Caco-2 (cell line): Measurements from ENCODE around the gene SYPL2. TPM values are rescaled to one million over a fixed set of nuclear protein-coding genes. Genes with fewer than 3 reads are reported as not detected.

Experiments used
- BruUV-seq: library from RNA; stranded (reverse); fragments of 400-500 nt; replicated peaks from 2 replicates; lab custom pipeline; 2021; lab: Mats Ljungman, UMichigan
- CTCF ChIA-PET: fragments of 300-600 bp; sonication (Branson Sonifier 250); formaldehyde crosslinking; loops from one replicate; lab custom pipeline; 2022; ENCODE audit warnings: antibody characterized with exemption; lab: Charles Lee
- POLR2A ChIA-PET: fragments of 300-600 bp; sonication (Branson Sonifier 250); formaldehyde crosslinking; loops from one replicate; lab custom pipeline; 2022; ENCODE audit warnings: antibody characterized with exemption; lab: Charles Lee
- DNase-seq, 2 experiments: peaks; one replicate each; pipeline versions ENCODE4 v3.0.0 to v3.0.0-alpha.2; 2020 to 2022
- H3K27me3 ChIP-seq: replicated peaks from 2 replicates; pipeline ENCODE4 v1.6.0; 2011; ENCODE audit warnings: low read length; ENCODE audit not compliant: control insufficient read depth, insufficient read depth
- H3K36me3 ChIP-seq: 2 replicates; pipeline ENCODE4 v1.5.1; 2011; ENCODE audit warnings: low read length; ENCODE audit not compliant: control insufficient read depth, insufficient read depth
- H3K4me1 ChIP-seq: fragments of 250-450 bp; sonication (Bioruptor Pico); 2 replicates; pipeline ENCODE4 v1.5.1; 2020; ENCODE audit warnings: mild to moderate bottlenecking
- H3K4me3 ChIP-seq: 2 replicates; pipeline ENCODE4 v1.5.1; 2011; ENCODE audit warnings: low read depth, mild to moderate bottlenecking, control low read depth, low read length
- H3K9me3 ChIP-seq: fragments of 250-450 bp; sonication (Bioruptor Pico); 2 replicates; pipeline ENCODE4 v1.5.1; 2020; ENCODE audit warnings: mild to moderate bottlenecking, moderate library complexity
- H3K27ac Mint-ChIP-seq: one replicate; pipeline ENCODE4 v1.8.0; 2022; ENCODE audit warnings: mixed read lengths; ENCODE audit not compliant: unreplicated experiment
- H3K27me3 Mint-ChIP-seq: one replicate; pipeline ENCODE4 v1.8.0; 2022; ENCODE audit warnings: mixed read lengths; ENCODE audit not compliant: insufficient read depth, unreplicated experiment
- H3K36me3 Mint-ChIP-seq: one replicate; pipeline ENCODE4 v1.8.0; 2022; ENCODE audit warnings: mild to moderate bottlenecking, mixed read lengths; ENCODE audit not compliant: insufficient read depth, unreplicated experiment
- H3K4me1 Mint-ChIP-seq: one replicate; pipeline ENCODE4 v1.8.0; 2022; ENCODE audit warnings: low read depth, mixed read lengths; ENCODE audit not compliant: unreplicated experiment
- H3K4me3 Mint-ChIP-seq: one replicate; pipeline ENCODE4 v1.8.0; 2022; ENCODE audit warnings: mild to moderate bottlenecking, moderate library complexity, mixed read lengths; ENCODE audit not compliant: unreplicated experiment
- H3K9me3 Mint-ChIP-seq: one replicate; pipeline ENCODE4 v1.8.0; 2022; ENCODE audit warnings: mixed read lengths; ENCODE audit not compliant: unreplicated experiment
- intact Hi-C: fragments of 100-400 bp; cut with micrococcal nuclease; formaldehyde crosslinking; loops from one replicate; pipeline ENCODE4 v1.10.0; 2022; ENCODE audit not compliant: unreplicated experiment
- total RNA-seq: library from RNA; stranded (reverse); gene quantifications from 2 replicates; pipeline ENCODE4 v1.2.3, GENCODE V29; 2022
- TF ChIP-seq, protein P1 (sequence below), 2 experiments: fragments of 200-600 bp in 1 of 2; IDR thresholded peaks; 1 replicate in 1 of 2; 2 replicates in 1 of 2; pipeline versions ENCODE4 v1.5.1 to v1.8.0; 2011 to 2022; ENCODE audit warnings: antibody characterized with exemption in 1 of 2, control low read depth in 1 of 2, inconsistent platforms in 1 of 2, low read depth in 1 of 2, low read length in 1 of 2, mild to moderate bottlenecking in 1 of 2, moderate library complexity in 1 of 2; ENCODE audit not compliant: insufficient read depth in 1 of 2, severe bottlenecking in 1 of 2, unreplicated experiment in 1 of 2

The SYPL2 gene
- total RNA-seq, 1 experiment from 2014 or later: 0.45 TPM

DNA sequence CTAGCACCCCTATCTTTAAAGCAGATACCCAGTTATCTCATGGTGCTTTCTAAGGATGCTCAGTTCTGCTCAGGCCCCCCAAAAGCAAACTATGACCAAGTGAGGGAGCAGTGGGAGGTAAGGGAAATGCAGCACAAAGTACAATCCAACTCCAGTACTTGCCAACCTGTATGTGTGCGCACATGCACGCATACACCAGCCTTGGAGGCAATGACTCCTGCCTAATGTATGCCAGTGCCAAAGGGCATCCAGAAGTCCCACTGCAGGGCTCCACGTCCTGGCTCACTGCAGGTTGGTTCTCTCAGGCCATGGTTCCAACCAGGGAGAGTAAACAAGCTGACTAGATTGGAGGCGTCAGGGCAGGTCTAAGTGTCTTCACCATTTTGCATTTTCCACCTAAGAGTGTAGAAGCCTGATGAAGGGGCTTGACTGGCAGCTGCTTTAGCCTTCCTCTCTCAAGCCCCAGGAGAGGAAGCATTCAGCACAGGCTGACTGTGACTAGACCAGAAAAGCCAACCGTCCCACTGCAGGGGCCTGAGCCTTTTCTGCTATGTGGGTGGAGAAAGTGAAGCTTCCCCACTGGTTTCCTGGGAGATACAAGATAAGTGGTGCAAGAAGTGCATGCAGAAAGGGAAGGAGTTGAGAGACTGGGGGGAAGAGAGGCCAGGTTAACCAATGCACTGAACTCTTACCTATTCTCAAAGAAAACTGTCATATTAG lies 35.5 kb downstream of the SYPL2 start:
- Mint-ChIP-seq H3K27me3 (no peaks in the 10 kb centered on the region), H3K4me3 (no peak overlapping the region), H3K27ac (no peak overlapping the region), H3K36me3 (no peaks in the 10 kb centered on the region), H3K9me3 (no peaks in the 10 kb centered on the region), H3K4me1 (no peaks in the 10 kb centered on the region)
- ChIA-PET POLR2A (no interaction called here), CTCF (no interaction called here)
- H3K36me3 ChIP-seq: no peaks in the 10 kb centered on the region
- no peaks in the 10 kb centered on the region for H3K9me3 ChIP-seq
- H3K4me3 ChIP-seq: no peak overlapping the region
- no peaks in the 10 kb centered on the region for H3K4me1 ChIP-seq
- DNase-seq: no peak
- TF ChIP-seq, protein P1, sequence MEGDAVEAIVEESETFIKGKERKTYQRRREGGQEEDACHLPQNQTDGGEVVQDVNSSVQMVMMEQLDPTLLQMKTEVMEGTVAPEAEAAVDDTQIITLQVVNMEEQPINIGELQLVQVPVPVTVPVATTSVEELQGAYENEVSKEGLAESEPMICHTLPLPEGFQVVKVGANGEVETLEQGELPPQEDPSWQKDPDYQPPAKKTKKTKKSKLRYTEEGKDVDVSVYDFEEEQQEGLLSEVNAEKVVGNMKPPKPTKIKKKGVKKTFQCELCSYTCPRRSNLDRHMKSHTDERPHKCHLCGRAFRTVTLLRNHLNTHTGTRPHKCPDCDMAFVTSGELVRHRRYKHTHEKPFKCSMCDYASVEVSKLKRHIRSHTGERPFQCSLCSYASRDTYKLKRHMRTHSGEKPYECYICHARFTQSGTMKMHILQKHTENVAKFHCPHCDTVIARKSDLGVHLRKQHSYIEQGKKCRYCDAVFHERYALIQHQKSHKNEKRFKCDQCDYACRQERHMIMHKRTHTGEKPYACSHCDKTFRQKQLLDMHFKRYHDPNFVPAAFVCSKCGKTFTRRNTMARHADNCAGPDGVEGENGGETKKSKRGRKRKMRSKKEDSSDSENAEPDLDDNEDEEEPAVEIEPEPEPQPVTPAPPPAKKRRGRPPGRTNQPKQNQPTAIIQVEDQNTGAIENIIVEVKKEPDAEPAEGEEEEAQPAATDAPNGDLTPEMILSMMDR (IDR thresholded peaks at IDR 0.05; ENCODE audit: insufficient read depth in 1 of 2, low read depth in 1 of 2, low read length in 1 of 2, severe bottlenecking in 1 of 2, unreplicated experiment in 1 of 2): no peak
- H3K27me3 ChIP-seq: no peaks in the 10 kb centered on the region
- intact Hi-C loops: no loop called here
- BruUV-seq: no TSS peak

DNA sequence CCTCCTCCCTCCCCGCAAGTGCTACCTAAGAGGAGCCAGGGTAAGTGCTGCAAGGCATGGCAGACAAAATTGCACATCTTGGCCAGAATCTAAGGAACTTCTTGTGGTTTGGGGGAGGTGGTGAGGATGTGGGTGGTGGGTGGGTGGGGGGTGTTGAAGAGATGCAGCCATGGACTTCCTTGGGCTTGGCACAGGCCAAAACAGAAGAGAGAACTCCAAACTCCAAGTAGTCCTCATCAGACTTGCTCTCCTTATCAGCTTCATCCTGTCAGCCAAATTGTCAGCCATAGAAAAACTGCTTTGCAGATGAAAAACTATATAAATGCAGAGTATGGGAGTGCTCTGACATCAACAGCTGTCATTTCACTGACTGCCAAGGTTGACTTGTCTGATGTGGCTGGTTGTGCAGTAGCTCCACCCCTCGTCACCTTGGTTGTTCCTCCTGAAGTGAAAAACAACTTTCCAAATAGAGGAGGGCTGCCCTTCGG lies 36.1 kb downstream of the SYPL2 start:
- H3K4me1 ChIP-seq: no peaks in the 10 kb centered on the region
- no peaks in the 10 kb centered on the region for H3K9me3 Mint-ChIP-seq
- intact Hi-C loops: no loop called here
- H3K9me3 ChIP-seq: no peaks in the 10 kb centered on the region
- no peaks in the 10 kb centered on the region for H3K36me3 Mint-ChIP-seq
- no peaks in the 10 kb centered on the region for H3K36me3 ChIP-seq
- no peak overlapping the region for H3K27ac Mint-ChIP-seq
- H3K4me1 Mint-ChIP-seq: no peaks in the 10 kb centered on the region
- BruUV-seq: no TSS peak
- POLR2A ChIA-PET: no interaction called here
- no peak overlapping the region for H3K4me3 ChIP-seq
- no peaks in the 10 kb centered on the region for H3K27me3 ChIP-seq
- CTCF ChIA-PET: no interaction called here
- H3K27me3 Mint-ChIP-seq: no peaks in the 10 kb centered on the region
- no peak for DNase-seq
- TF ChIP-seq, protein P1 (IDR thresholded peaks at IDR 0.05; ENCODE audit: insufficient read depth in 1 of 2, low read depth in 1 of 2, low read length in 1 of 2, severe bottlenecking in 1 of 2, unreplicated experiment in 1 of 2): no peak
- no peak overlapping the region for H3K4me3 Mint-ChIP-seq

DNA sequence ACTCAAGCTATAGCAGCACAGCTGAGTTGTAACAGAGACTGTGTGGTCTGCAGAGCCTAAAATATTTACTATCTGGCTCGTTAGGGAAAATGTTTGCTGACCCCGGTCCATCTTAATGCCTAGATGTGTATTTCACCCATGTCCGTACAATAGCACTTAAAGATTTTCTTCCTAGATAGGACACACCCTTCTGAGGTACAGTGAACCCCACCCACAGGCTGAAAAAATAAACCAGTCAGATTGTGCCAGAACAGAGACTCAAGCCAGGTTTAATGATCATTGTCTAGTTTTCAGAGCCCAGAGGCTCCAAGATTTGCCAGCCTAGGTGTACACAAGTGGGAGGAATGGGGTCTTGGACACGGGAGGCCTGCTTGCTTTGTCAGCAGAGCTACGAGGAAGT lies 37.6 kb downstream of the SYPL2 start:
- H3K4me1 ChIP-seq: no peaks in the 10 kb centered on the region
- ChIA-PET CTCF (no interaction called here), POLR2A (no interaction called here)
- H3K36me3 ChIP-seq: no peaks in the 10 kb centered on the region
- H3K9me3 ChIP-seq: no peaks in the 10 kb centered on the region
- TF ChIP-seq, protein P1 (IDR thresholded peaks at IDR 0.05; ENCODE audit: insufficient read depth in 1 of 2, low read depth in 1 of 2, low read length in 1 of 2, severe bottlenecking in 1 of 2, unreplicated experiment in 1 of 2): no peak
- no peak overlapping the region for H3K4me3 ChIP-seq
- no peak for DNase-seq
- no peaks in the 10 kb centered on the region for H3K9me3 Mint-ChIP-seq
- H3K4me3 Mint-ChIP-seq: no peak overlapping the region
- no peak overlapping the region for H3K27ac Mint-ChIP-seq
- H3K4me1 Mint-ChIP-seq: no peaks in the 10 kb centered on the region
- H3K36me3 Mint-ChIP-seq: no peaks in the 10 kb centered on the region
- peaks cover 5% of the 10 kb centered on the region for H3K27me3 Mint-ChIP-seq
- no TSS peak for BruUV-seq
- no peaks in the 10 kb centered on the region for H3K27me3 ChIP-seq
- intact Hi-C loops: no loop called here
